Left lung (tissue), 10 donors: ENCODE data around the gene CRACR2A. TPM values are rescaled to one million over a fixed set of nuclear protein-coding genes. Genes with fewer than 3 reads are reported as not detected.

Source experiments
- ATAC-seq: fragments of 200-7000 bp; cut with Tn5 transposase; one replicate; pipeline ENCODE4 v1.9.1; 2020; ENCODE audit warnings: moderate library complexity
- DNase-seq, 4 donors: peaks; one replicate each; pipeline ENCODE4 v3.0.0-alpha.2; 2013 to 2020
- H3K27ac ChIP-seq, 2 donors: fragments of 200-600 bp; sonication (generic) in 1 of 2; one replicate each; pipeline versions ENCODE4 v1.5.0 to v1.8.0; 2020 to 2021
- H3K27me3 ChIP-seq, 2 donors: fragments of 200-600 bp; sonication (generic) in 1 of 2; one replicate each; pipeline versions ENCODE4 v1.5.0 to v1.8.0; 2020 to 2021
- H3K36me3 ChIP-seq, 2 donors: fragments of 200-600 bp; sonication (generic) in 1 of 2; one replicate each; pipeline versions ENCODE4 v1.5.0 to v1.8.0; 2020 to 2021
- H3K4me1 ChIP-seq, 2 donors: fragments of 200-600 bp; one replicate each; pipeline ENCODE4 v1.8.0; 2021
- H3K4me3 ChIP-seq, 2 donors: fragments of 200-600 bp; sonication (generic) in 1 of 2; one replicate each; pipeline versions ENCODE4 v1.5.0 to v1.8.0; 2020 to 2021; ENCODE audit warnings: mild to moderate bottlenecking in 1 of 2
- H3K9me3 ChIP-seq, 2 donors: fragments of 200-600 bp; sonication (generic) in 1 of 2; one replicate each; pipeline versions ENCODE4 v1.5.0 to v1.8.0; 2020 to 2021
- CTCF ChIP-seq, 2 donors: fragments of 200-600 bp; sonication (generic) in 1 of 2; IDR thresholded peaks; one replicate each; pipeline versions ENCODE4 v1.5.0 to v1.8.0; 2021; ENCODE audit warnings: antibody characterized with exemption in 2 of 2
- intact Hi-C, 2 donors: fragments of 100-400 bp; cut with DNase I; formaldehyde crosslinking; loops; one replicate each; pipeline versions ENCODE4 v1.11.2 to v1.14.2; 2022
- polyA plus RNA-seq, 6 donors: library from polyadenylated mRNA; unstranded; fragments of 120-200 nt; gene quantifications; one replicate each; pipeline ENCODE4 v1.2.1, GENCODE V29; 2013; ENCODE audit not compliant: insufficient read length in 6 of 6
- total RNA-seq, 2 donors: library from RNA; stranded (reverse); fragmentation: NEBNext Ultra II Directional; extraction: Animal tissue kit (Norgen Biotek cat#: 25700); gene quantifications; one replicate each; pipeline ENCODE4 v1.2.1, GENCODE V29; 2021
- donor health status: DM: no; HTN: yes; CAD: no.
- donor health status: DM: no; HTN: no; CAD: no.

The CRACR2A gene
- total and polyA plus RNA-seq, 8 donors: 3.2 to 6.5 (median 3.8) TPM

DNA sequence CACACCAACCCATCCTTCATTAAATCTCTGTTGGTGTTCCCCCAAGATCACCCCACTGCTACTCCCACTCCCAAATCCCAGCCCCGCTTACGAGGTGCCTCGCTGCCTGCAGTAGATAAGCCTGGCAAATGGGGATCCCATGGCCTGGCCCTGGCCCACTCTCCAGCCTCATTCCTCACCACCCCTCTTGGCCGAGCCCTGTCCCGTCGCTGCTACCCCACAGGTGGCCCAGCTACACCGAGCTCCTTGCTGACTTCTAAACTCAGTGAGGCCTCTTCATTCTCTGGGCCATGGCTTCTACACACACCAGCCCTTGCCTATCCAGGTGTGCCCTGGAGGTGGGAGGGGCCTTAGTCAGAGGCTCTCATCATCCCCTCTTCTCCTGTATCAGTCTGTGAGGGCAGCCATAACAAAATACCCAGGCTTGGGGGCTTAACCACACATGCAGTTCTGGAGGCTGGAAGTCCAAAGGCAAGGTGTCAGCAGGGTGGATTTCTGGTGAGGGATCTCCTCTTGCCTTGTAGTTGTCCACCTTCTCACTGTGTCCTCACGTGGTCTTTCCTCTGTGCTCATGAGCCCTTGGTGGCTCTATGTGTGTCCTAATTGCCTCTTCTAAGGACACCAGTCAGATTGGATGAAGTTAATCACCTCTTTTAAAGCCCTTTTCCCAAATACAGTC, 169.1 kb downstream of the CRACR2A start:
- ATAC-seq: no peak
- Histone ChIP-seq H3K27me3 (peaks cover 0 to 4% of the 10 kb centered on the region in 2 donors), H3K27ac (no peak overlapping the region), H3K9me3 (no peaks in the 10 kb centered on the region), H3K36me3 (no peaks in the 10 kb centered on the region), H3K4me1 (no peaks in the 10 kb centered on the region), H3K4me3 (no peak overlapping the region)
- no peak for DNase-seq
- TF ChIP-seq CTCF (IDR thresholded peaks at IDR 0.05): no peak
- intact Hi-C loops: no loop called here

DNA sequence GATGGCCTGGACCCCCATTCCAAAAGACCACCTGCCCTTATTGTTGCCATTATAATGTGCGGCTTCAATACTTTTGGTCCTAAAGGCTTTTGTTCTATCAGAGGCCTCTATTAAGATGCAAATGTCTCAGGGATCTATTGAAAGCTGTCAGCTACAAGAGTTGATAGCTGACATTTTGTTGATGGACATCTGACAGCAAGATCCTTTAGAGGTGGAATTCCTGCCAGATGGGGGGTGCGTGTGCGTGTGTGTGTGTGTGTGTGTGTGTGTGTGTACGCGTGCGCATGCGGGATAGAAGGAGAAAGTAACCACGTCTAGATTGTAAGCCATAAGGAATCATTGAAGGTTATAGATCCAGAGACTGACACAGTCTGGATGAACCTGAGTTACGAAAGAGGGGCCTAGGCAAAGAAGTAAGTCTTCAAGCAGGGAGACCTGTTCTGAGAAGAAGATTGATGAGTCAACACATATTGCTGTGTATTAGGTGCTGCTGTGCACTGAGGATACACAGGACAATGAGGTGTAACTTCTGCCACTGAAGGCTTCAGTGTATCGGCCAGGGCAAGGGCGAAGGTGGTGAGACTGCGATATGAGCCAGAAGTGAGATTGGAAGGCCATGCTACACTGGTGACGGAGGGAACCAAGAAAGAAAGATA, 172.7 kb downstream of the CRACR2A start:
- intact Hi-C loops: no loop called here
- H3K27me3 ChIP-seq: no peaks in the 10 kb centered on the region
- no peaks in the 10 kb centered on the region for H3K36me3 ChIP-seq
- no peaks in the 10 kb centered on the region for H3K9me3 ChIP-seq
- no peak overlapping the region for H3K27ac ChIP-seq
- ATAC-seq: no peak
- no peak overlapping the region for H3K4me3 ChIP-seq
- no peak for DNase-seq
- H3K4me1 ChIP-seq: no peaks in the 10 kb centered on the region
- no peak for TF ChIP-seq CTCF (IDR thresholded peaks at IDR 0.05)

GRCh38 chr12:3579446-3580093, 173.3 kb downstream of the CRACR2A start:
- ATAC-seq (no peak), DNase-seq (no peak)
- H3K36me3 ChIP-seq: no peaks in the 10 kb centered on the region
- intact Hi-C loops: no loop called here
- no peaks in the 10 kb centered on the region for H3K9me3 ChIP-seq
- H3K4me1 ChIP-seq: no peaks in the 10 kb centered on the region
- H3K27me3 ChIP-seq: no peaks in the 10 kb centered on the region
- no peak overlapping the region for H3K27ac ChIP-seq
- TF ChIP-seq CTCF (IDR thresholded peaks at IDR 0.05): no peak
- H3K4me3 ChIP-seq: no peak overlapping the region

DNA sequence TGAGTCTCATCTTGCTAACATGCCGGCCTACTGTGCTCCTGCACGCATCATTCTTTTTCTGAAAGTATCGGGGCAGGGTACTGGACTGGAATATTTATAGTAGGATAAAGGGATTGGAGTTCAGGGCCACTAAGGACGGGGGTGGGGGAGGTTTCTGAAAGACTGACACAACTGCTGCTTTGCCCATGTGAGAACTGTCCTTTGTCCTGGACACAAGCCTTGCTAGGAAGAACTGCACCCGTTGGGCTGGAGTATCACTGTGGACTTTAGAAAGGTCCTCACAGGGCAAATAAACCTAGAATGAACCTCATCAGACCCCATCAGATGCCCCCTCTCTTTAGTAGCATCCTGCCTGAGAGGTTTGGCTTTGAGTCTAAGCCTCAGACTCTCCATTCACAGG, 174.4 kb downstream of the CRACR2A start:
- H3K27me3 ChIP-seq: no peaks in the 10 kb centered on the region
- no peaks in the 10 kb centered on the region for H3K36me3 ChIP-seq
- intact Hi-C loops: no loop called here
- no peak overlapping the region for H3K27ac ChIP-seq
- no peak overlapping the region for H3K4me3 ChIP-seq
- no peak for DNase-seq
- no peak for TF ChIP-seq CTCF (IDR thresholded peaks at IDR 0.05)
- no peaks in the 10 kb centered on the region for H3K4me1 ChIP-seq
- no peak for ATAC-seq
- no peaks in the 10 kb centered on the region for H3K9me3 ChIP-seq

- H3K9me3 ChIP-seq: no peaks in the 10 kb centered on the region
- no peaks in the 10 kb centered on the region for H3K27me3 ChIP-seq
- TF ChIP-seq CTCF (IDR thresholded peaks at IDR 0.05): no peak
- intact Hi-C loops: no loop called here
- no peak overlapping the region for H3K27ac ChIP-seq
- ATAC-seq (no peak), DNase-seq (no peak)
- H3K36me3 ChIP-seq: no peaks in the 10 kb centered on the region
- H3K4me1 ChIP-seq: no peaks in the 10 kb centered on the region
- no peak overlapping the region for H3K4me3 ChIP-seq
These were observed 176.0 kb downstream of the CRACR2A start for GRCh38 chr12:3576891-3577290.
